GM12865 (cell line): ENCODE measurements around the gene CRTC1.

Experiments used
- DNase-seq: peaks from one replicate; pipeline ENCODE4 v3.0.0; 2010; ENCODE audit warnings: low read depth
- H3K4me3 ChIP-seq: 2 replicates; pipeline ENCODE4 v1.5.1; 2011; ENCODE audit warnings: mild to moderate bottlenecking, low read depth, low read length, control low read depth
- TF ChIP-seq, protein P1 (sequence below): IDR thresholded peaks from 2 replicates; pipeline ENCODE4 v1.5.1; 2011; ENCODE audit warnings: low read length, control low read depth, low read depth, inconsistent platforms; ENCODE audit not compliant: insufficient read depth; ENCODE audit errors: missing control alignments

Gene CRTC1

DNA sequence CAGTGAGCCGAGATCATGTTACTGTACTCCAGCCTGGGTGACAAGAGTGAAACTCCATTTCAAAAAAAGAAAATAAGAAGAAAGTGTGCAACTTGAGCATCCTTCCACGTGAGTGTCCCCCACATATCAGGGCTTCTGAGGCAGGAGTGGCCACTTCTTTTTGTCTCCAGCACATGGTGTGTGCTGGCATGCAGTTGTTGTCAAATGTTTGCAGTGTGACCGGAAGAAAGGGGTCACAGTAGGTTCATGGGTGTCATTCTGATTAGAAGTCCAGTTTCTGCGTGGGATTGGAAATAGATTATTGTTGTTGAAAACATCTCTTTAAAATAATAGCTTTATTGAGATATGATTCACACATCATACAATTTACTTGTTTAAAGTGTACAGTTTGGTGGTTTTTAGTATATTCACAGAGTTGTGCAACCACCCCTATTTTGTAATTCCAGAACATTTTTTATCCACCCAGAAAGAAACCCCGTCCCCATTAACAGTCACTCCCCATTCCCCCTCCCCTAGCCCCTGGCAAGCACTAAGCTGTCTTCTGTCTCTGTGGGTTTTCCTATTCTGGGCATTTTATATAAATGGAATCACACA, 2.2 kb downstream of the CRTC1 start:
- TF ChIP-seq, protein P1, sequence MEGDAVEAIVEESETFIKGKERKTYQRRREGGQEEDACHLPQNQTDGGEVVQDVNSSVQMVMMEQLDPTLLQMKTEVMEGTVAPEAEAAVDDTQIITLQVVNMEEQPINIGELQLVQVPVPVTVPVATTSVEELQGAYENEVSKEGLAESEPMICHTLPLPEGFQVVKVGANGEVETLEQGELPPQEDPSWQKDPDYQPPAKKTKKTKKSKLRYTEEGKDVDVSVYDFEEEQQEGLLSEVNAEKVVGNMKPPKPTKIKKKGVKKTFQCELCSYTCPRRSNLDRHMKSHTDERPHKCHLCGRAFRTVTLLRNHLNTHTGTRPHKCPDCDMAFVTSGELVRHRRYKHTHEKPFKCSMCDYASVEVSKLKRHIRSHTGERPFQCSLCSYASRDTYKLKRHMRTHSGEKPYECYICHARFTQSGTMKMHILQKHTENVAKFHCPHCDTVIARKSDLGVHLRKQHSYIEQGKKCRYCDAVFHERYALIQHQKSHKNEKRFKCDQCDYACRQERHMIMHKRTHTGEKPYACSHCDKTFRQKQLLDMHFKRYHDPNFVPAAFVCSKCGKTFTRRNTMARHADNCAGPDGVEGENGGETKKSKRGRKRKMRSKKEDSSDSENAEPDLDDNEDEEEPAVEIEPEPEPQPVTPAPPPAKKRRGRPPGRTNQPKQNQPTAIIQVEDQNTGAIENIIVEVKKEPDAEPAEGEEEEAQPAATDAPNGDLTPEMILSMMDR, result no peak
- no peak overlapping the region for H3K4me3 ChIP-seq

DNA sequence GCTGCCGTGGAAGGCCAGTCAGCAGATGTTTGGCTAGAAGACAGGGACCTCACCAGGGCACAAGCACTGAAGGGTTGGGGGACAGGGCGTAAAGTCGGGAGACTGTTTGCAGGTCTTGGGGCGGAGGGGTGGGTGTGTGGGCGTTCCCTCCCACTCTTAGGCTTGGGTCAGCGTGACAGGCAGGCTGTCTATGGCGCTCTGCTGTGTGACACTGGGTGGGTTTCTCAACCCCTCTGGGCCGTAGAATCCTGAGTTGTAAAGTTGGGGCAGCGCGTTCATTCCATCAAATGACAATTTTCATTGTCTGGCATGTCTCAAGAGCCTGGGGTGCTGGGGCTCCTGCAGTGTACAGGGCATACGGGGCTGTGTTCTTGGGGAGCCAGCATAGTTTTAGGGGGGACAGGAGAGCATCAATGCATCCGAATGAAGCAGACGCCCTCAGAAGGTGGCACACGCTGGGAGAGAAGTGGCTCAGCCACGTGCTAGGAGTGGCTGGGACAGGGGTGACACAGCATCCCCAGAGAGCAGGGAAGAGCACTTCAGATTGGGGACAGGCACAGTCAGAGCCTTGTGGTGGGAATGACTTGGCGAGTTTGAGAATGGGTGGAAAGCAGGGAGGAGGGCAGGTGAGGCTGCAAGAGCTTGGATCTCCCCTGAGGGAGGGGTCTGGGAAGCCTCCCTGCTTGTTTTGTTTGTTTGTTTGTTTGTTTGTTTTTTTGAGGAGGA, 4.4 kb downstream of the CRTC1 start:
- DNase-seq, result no peak
- TF ChIP-seq, protein P1, result no peak
- H3K4me3 ChIP-seq, result no peak overlapping the region

More for the DNA sequence above, 2.2 kb downstream of the CRTC1 start:
- no peak for DNase-seq

- no peak overlapping the region for H3K4me3 ChIP-seq
- TF ChIP-seq, protein P1, result no peak
- no peak for DNase-seq
These were observed 12.5 kb downstream of the CRTC1 start for GRCh38 chr19:18696023-18696422.

DNA sequence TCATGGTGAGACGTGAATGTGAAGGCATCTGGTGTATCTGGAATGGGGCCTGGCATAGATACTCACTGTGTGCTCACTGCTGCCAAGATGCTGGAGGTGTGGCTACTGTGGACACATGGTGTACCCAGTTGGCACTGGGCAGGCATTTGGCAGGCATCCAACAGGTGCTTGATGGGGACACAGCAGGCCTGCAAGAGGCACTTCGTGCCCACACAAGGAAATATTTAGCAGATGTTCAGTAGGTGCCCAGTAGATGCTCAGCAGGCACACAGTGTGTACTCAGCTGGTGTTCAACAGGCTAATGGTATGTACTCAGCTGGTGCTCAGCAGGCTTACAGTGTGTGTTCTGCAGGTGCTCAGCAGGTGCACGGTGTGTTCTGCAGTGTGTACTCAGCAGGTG, 14.2 kb downstream of the CRTC1 start:
- no peak overlapping the region for H3K4me3 ChIP-seq
- TF ChIP-seq, protein P1, result no peak
- DNase-seq, result no peak

GRCh38 chr19:18698321-18699167, 15.1 kb downstream of the CRTC1 start:
- H3K4me3 ChIP-seq, result no peak overlapping the region
- TF ChIP-seq, protein P1, result no peak
- DNase-seq, result no peak

DNA sequence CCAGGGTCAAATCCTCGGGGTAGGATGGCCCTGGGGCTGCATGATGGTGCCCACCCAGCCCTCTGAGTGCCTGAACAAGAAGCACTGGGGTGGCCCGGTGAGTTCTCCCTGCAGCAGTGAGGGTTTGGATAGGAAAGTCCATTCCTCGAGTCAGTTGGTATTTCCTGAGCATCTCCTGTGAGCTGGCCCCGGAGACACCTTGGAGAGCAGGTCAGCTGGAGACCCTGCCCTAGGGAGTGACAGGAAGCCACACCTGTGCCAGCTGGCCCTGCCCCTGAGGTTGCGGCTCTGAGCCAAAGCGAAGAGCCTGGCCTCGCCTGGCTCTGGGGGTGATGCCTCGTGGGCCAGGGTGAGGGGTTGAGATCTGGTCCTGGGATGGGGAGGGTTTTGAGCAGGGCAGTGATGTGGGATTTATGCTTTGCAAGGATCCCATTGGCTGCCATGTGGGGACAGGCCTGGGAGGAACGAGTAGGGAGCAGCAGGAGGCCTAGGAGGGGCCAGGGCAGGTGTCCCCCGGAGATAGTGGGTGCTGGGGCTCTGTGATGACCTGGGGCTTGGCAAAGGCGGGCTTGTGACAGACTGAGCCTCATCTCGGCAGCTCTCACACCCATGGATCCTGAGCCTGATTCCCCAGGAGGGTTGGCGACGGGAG, 16.0 kb downstream of the CRTC1 start:
- TF ChIP-seq, protein P1, result no peak
- no peak overlapping the region for H3K4me3 ChIP-seq
- DNase-seq, result no peak
